ENCODE results near the gene GOLIM4.
"Not testable (repeated sequence)": the region's sequence is repeated elsewhere in the genome, so short reads cannot be mapped to it uniquely, and the experiment has no call there.

Gene GOLIM4

DNA sequence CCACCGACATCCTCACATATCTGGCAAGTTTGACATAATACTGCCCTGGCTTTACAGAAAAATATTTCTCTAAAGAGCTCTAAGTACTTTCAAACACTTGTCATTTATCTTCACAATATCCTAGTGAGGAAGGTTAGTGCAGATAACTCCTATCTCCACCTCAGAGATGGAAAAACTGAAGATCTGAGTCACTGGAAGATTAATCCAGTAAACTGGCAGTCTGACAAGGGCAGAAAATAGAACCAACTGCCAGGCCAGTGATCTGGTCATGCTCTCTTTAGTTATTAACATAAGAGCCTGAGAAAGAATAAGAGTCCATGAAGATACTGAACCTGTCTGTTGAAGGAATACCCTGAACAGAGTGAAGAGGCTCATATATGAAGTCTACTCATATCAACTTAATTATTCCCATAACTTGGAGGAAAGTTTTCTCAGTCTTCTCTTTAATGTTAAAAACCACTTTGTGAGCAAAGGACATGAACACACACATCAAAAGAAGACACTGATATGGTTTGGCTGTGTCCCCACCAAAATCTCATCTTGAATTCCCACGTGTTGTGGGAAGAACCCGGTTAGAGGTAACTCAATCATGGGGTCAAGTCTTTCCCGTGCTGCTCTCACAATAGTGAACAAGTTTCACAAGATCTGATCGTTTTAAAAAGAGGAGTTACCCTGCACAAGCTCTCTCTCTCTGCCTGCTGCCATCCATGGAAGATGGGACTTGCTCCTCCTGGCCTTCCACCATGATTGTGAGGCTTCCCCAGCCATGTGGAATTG lies 61.4 kb downstream of the GOLIM4 start:
- Histone ChIP-seq H3K36me3 (ENCODE audit: control insufficient read depth, insufficient read depth, low read length) (no peaks in the 10 kb centered on the region), H3K4me1 (ENCODE audit: control insufficient read depth, insufficient read depth, low read length, poor library complexity, severe bottlenecking) (no peaks in the 10 kb centered on the region), H3K9me3 (ENCODE audit: control insufficient read depth, low read length) (no peaks in the 10 kb centered on the region), H3K4me3 (ENCODE audit: insufficient read depth, low read depth, low read length, poor library complexity, severe bottlenecking) (no peak overlapping the region), H3K27me3 (replicated peaks; ENCODE audit: control insufficient read depth, insufficient read depth, low read length, poor library complexity, severe bottlenecking) (no peaks in the 10 kb centered on the region), H3K27ac (ENCODE audit: insufficient read depth, low read length, poor library complexity, severe bottlenecking) (no peak overlapping the region)
- DNase-seq = no peak

DNA sequence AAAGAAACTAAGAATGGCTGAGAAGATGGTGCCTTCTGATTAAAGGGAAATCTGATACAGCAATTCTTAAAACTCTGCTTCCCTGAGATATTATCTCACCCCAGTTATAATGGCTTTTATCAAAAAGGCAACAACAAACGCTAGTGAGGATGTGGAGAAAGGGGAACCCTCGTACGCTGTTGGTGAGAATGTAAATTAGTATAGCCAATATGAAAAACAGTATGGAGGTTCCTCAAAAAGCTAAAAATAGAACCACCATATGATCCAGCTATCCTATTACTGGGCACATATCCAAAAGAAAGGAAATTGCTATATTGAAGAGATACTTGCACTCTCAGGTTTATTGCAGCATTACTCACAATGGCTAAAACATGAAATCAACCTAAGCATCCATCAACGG lies 65.1 kb downstream of the GOLIM4 start:
- Histone ChIP-seq H3K4me1 (ENCODE audit: control insufficient read depth, insufficient read depth, low read length, poor library complexity, severe bottlenecking) (no peaks in the 10 kb centered on the region), H3K9me3 (ENCODE audit: control insufficient read depth, low read length) (no peaks in the 10 kb centered on the region), H3K36me3 (ENCODE audit: control insufficient read depth, insufficient read depth, low read length) (no peaks in the 10 kb centered on the region), H3K4me3 (ENCODE audit: insufficient read depth, low read depth, low read length, poor library complexity, severe bottlenecking) (no peak overlapping the region), H3K27ac (ENCODE audit: insufficient read depth, low read length, poor library complexity, severe bottlenecking) (no peak overlapping the region), H3K27me3 (replicated peaks; ENCODE audit: control insufficient read depth, insufficient read depth, low read length, poor library complexity, severe bottlenecking) (no peaks in the 10 kb centered on the region)
- no peak for DNase-seq

DNA sequence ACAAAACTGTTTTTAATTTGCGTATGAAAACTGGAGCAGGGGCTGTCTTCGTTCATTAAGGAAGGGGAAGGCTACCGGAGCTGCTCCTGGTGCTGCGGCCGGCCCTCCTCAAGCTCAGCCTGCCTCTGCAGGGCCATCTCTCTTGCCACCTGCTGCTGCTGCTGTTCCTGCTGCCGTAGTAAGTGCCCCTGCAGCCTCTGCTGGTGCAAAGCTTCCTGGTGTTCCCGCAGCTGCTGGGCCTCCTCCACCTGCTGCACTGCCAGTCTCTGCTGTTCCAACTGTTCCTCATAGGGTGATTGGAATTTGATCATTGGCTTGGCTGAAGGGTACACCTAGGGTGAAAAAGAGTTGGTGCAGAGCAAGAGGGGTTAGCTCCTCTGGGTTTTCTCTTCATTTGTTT lies 66.0 kb downstream of the GOLIM4 start:
- H3K36me3 ChIP-seq (ENCODE audit: control insufficient read depth, insufficient read depth, low read length) = no peaks in the 10 kb centered on the region
- no peak overlapping the region for H3K4me3 ChIP-seq (ENCODE audit: insufficient read depth, low read depth, low read length, poor library complexity, severe bottlenecking)
- H3K27ac ChIP-seq (ENCODE audit: insufficient read depth, low read length, poor library complexity, severe bottlenecking) = no peak overlapping the region
- no peak for DNase-seq
- H3K9me3 ChIP-seq (ENCODE audit: control insufficient read depth, low read length) = no peaks in the 10 kb centered on the region
- H3K4me1 ChIP-seq (ENCODE audit: control insufficient read depth, insufficient read depth, low read length, poor library complexity, severe bottlenecking) = no peaks in the 10 kb centered on the region
- H3K27me3 ChIP-seq (replicated peaks; ENCODE audit: control insufficient read depth, insufficient read depth, low read length, poor library complexity, severe bottlenecking) = no peaks in the 10 kb centered on the region

DNA sequence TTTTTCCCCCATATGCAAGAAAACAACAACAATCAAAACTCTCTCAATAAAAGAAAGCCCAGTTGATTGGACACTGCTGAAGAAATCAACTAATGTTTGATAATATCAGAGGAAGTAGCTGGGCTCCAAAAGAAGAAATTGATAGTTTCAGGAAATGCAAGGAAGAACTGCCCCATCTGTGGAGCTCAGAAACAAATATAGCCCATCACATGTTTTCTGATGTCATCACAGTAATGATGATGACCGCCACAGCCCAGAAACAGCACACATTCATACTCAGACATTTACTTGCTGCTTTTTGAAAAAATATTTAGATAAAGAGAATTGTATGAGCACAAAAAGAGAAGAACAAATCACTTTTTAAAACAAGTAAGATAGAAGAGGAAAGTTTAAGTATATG lies 67.6 kb downstream of the GOLIM4 start:
- H3K36me3 ChIP-seq (ENCODE audit: control insufficient read depth, insufficient read depth, low read length) = no peaks in the 10 kb centered on the region
- no peaks in the 10 kb centered on the region for H3K9me3 ChIP-seq (ENCODE audit: control insufficient read depth, low read length)
- no peak overlapping the region for H3K4me3 ChIP-seq (ENCODE audit: insufficient read depth, low read depth, low read length, poor library complexity, severe bottlenecking)
- no peak for DNase-seq
- no peaks in the 10 kb centered on the region for H3K4me1 ChIP-seq (ENCODE audit: control insufficient read depth, insufficient read depth, low read length, poor library complexity, severe bottlenecking)
- no peaks in the 10 kb centered on the region for H3K27me3 ChIP-seq (replicated peaks; ENCODE audit: control insufficient read depth, insufficient read depth, low read length, poor library complexity, severe bottlenecking)
- no peak overlapping the region for H3K27ac ChIP-seq (ENCODE audit: insufficient read depth, low read length, poor library complexity, severe bottlenecking)

DNA sequence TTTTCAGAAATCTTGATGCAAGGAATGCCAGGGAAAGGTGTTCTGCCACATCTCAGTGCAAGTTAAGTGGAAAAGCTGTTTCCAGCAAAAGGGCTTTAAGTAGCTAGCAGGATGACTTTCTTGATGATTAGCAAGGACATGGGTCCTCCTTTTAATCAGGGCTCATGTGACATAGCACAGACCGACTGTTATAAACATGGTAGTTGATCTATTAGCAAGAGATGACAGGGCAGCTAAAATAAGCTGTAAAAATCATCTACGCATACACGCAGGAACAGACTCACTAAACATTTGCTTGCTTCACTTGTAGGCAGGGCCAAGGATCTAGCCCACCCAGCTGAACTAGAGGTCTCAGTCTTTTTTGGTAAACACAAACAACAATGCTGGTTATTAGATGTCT lies 69.0 kb downstream of the GOLIM4 start:
- H3K27me3 ChIP-seq (replicated peaks; ENCODE audit: control insufficient read depth, insufficient read depth, low read length, poor library complexity, severe bottlenecking) = no peaks in the 10 kb centered on the region
- H3K4me1 ChIP-seq (ENCODE audit: control insufficient read depth, insufficient read depth, low read length, poor library complexity, severe bottlenecking) = no peaks in the 10 kb centered on the region
- no peaks in the 10 kb centered on the region for H3K9me3 ChIP-seq (ENCODE audit: control insufficient read depth, low read length)
- DNase-seq = no peak
- no peak overlapping the region for H3K4me3 ChIP-seq (ENCODE audit: insufficient read depth, low read depth, low read length, poor library complexity, severe bottlenecking)
- no peaks in the 10 kb centered on the region for H3K36me3 ChIP-seq (ENCODE audit: control insufficient read depth, insufficient read depth, low read length)
- H3K27ac ChIP-seq (ENCODE audit: insufficient read depth, low read length, poor library complexity, severe bottlenecking) = no peak overlapping the region

DNA sequence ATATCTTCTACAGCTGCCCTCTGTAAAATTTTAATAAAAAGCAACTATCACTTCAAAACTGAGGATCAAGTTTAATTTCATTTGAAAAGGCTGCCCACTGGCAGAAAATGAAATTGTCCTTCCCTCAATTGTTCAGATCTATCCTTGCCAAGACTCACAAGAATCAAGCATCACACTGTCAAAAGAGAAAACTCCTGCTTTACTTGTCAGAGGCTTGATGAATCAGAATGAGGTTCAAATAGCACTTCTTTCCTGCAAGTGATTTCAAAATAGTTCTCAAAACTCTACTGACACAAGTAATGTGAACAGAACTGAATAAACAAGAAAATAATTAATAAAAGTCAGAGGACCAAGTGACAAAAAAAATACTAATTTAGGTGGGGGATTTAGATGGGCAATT lies 70.6 kb downstream of the GOLIM4 start:
- DNase-seq = no peak
- Histone ChIP-seq H3K9me3 (ENCODE audit: control insufficient read depth, low read length) (no peaks in the 10 kb centered on the region), H3K4me3 (ENCODE audit: insufficient read depth, low read depth, low read length, poor library complexity, severe bottlenecking) (no peak overlapping the region), H3K27me3 (replicated peaks; ENCODE audit: control insufficient read depth, insufficient read depth, low read length, poor library complexity, severe bottlenecking) (no peaks in the 10 kb centered on the region), H3K27ac (ENCODE audit: insufficient read depth, low read length, poor library complexity, severe bottlenecking) (no peak overlapping the region), H3K36me3 (ENCODE audit: control insufficient read depth, insufficient read depth, low read length) (no peaks in the 10 kb centered on the region), H3K4me1 (ENCODE audit: control insufficient read depth, insufficient read depth, low read length, poor library complexity, severe bottlenecking) (no peaks in the 10 kb centered on the region)

DNA sequence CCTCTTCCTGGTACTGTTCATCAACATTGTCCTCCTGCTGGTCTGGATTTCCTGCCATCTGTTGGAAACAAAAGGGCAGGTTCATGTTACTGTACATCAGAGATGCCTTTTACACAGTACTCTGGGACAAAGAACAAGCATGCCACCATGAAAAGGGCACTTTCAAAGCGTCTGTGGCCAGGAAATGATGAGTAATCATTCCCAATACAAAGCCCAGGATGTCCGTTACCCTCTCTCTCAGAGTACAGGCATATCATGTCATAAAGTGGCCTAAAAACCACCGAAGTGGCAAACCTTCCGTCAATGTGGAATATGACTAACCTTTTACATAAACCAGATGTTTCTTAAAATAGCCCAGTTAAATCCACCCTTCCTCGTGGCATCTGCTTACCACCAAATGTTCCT lies 71.2 kb downstream of the GOLIM4 start:
- no peak overlapping the region for H3K4me3 ChIP-seq (ENCODE audit: insufficient read depth, low read depth, low read length, poor library complexity, severe bottlenecking)
- H3K9me3 ChIP-seq (ENCODE audit: control insufficient read depth, low read length) = no peaks in the 10 kb centered on the region
- H3K36me3 ChIP-seq (ENCODE audit: control insufficient read depth, insufficient read depth, low read length) = no peaks in the 10 kb centered on the region

DNA sequence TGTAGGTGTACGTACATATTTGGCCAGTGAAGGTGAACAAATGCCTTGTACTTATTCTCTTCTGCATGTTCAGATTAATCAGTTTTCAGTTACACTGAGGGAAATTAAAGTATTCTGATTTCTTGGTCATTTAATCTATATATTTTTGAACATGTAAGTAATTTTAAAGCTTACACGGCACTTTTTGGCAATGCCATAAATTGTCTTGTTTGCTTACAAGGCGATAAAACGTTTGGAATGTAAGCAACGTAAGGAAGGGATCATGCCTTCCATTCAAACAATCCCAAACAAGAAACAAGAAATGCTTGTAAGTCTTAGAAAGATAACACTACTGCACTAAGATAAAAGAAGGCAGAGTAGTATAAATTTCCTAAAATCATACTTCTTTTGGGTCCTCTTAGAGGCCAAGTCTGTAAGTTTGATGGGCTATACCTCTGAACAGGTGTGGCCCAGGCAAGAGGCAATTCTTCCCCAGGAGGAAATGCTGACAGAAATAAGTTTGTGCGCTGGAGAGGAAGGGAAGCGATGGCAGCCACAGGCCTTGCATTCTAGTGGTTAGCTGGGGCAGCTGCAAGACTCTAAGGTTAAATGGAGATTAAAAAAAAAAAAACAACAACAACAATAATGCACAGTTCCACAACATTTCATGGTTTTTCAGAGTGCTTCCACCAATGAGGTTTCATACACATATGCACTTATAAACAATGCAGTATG lies 73.8 kb downstream of the GOLIM4 start:
- Histone ChIP-seq H3K27me3 (replicated peaks; ENCODE audit: control insufficient read depth, insufficient read depth, low read length, poor library complexity, severe bottlenecking) (no peaks in the 10 kb centered on the region), H3K9me3 (ENCODE audit: control insufficient read depth, low read length) (no peaks in the 10 kb centered on the region), H3K4me3 (ENCODE audit: insufficient read depth, low read depth, low read length, poor library complexity, severe bottlenecking) (no peak overlapping the region), H3K36me3 (ENCODE audit: control insufficient read depth, insufficient read depth, low read length) (no peaks in the 10 kb centered on the region), H3K4me1 (ENCODE audit: control insufficient read depth, insufficient read depth, low read length, poor library complexity, severe bottlenecking) (no peaks in the 10 kb centered on the region), H3K27ac (ENCODE audit: insufficient read depth, low read length, poor library complexity, severe bottlenecking) (no peak overlapping the region)
- DNase-seq = no peak

More for the DNA sequence above, 71.2 kb downstream of the GOLIM4 start:
- no peak for DNase-seq
- no peaks in the 10 kb centered on the region for H3K4me1 ChIP-seq (ENCODE audit: control insufficient read depth, insufficient read depth, low read length, poor library complexity, severe bottlenecking)
- H3K27ac ChIP-seq (ENCODE audit: insufficient read depth, low read length, poor library complexity, severe bottlenecking) = no peak overlapping the region
- H3K27me3 ChIP-seq (replicated peaks; ENCODE audit: control insufficient read depth, insufficient read depth, low read length, poor library complexity, severe bottlenecking) = no peaks in the 10 kb centered on the region

DNA sequence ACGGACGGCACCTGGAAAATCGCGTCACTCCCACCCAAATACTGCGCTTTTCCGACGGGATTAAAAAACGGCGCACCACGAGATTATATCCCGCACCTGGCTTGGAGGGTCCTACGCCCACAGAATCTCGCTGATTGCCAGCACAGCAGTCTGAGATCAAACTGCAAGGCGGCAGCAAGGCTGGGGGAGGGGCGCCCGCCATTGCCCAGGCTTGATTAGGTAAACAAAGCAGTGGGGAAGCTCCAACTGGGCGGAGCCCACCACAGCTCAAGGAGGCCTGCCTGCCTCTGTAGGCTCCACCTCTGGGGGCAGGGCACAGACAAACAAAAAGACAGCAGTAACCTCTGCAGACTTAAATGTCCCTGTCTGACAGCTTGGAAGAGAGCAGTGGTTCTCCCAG lies 84.4 kb downstream of the GOLIM4 start:
- not testable (repeated sequence) for H3K27ac ChIP-seq (ENCODE audit: insufficient read depth, low read length, poor library complexity, severe bottlenecking); H3K36me3 ChIP-seq (ENCODE audit: control insufficient read depth, insufficient read depth, low read length); H3K4me1 ChIP-seq (ENCODE audit: control insufficient read depth, insufficient read depth, low read length, poor library complexity, severe bottlenecking); H3K9me3 ChIP-seq (ENCODE audit: control insufficient read depth, low read length); H3K4me3 ChIP-seq (ENCODE audit: insufficient read depth, low read depth, low read length, poor library complexity, severe bottlenecking); H3K27me3 ChIP-seq (replicated peaks; ENCODE audit: control insufficient read depth, insufficient read depth, low read length, poor library complexity, severe bottlenecking); DNase-seq

DNA sequence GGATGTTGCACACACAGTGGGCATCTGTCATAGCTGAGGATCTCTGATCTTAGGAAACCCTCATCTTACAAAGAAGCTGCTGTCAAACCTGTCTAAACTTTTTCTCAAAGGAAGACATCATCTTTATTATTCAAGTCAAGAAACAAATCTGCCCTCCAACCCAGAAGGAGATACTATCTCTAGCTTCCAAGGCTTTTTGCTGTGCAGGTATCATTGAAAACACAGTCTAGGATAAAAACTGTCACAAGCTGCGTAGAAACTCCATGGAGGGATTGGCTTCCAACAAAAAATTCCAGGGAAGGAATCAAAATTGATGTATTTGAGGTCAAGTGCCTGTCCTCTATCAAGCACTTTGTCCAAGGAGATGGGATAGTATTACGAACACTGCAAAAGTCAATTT lies 89.1 kb downstream of the GOLIM4 start:
- no peaks in the 10 kb centered on the region for H3K4me1 ChIP-seq (ENCODE audit: control insufficient read depth, insufficient read depth, low read length, poor library complexity, severe bottlenecking)
- no peaks in the 10 kb centered on the region for H3K9me3 ChIP-seq (ENCODE audit: control insufficient read depth, low read length)
- no peak overlapping the region for H3K27ac ChIP-seq (ENCODE audit: insufficient read depth, low read length, poor library complexity, severe bottlenecking)
- H3K36me3 ChIP-seq (ENCODE audit: control insufficient read depth, insufficient read depth, low read length) = no peaks in the 10 kb centered on the region
- H3K27me3 ChIP-seq (replicated peaks; ENCODE audit: control insufficient read depth, insufficient read depth, low read length, poor library complexity, severe bottlenecking) = no peaks in the 10 kb centered on the region
- DNase-seq = no peak
- H3K4me3 ChIP-seq (ENCODE audit: insufficient read depth, low read depth, low read length, poor library complexity, severe bottlenecking) = no peak overlapping the region
